Germinal center (tissue), 1 donor: ENCODE measurements around the gene SLC23A3.
A peak's percentile ranks its signal among the peaks of the same experiment; 100 is the strongest.

Source experiments
- DNase-seq: peaks from one replicate; pipeline ENCODE4 v3.0.0; 2012; ENCODE audit warnings: mixed read lengths, low spot score

Gene SLC23A3

GRCh38 chr2:219142329-219142728 lies 27.5 kb downstream of the SLC23A3 start:
- no peak for DNase-seq

GRCh38 chr2:219140722-219141121 lies 29.1 kb downstream of the SLC23A3 start:
- no peak for DNase-seq

GRCh38 chr2:219133976-219134375 lies 35.9 kb downstream of the SLC23A3 start:
- DNase-seq: no peak

GRCh38 chr2:219131744-219132143 lies 38.1 kb downstream of the SLC23A3 start:
- DNase-seq: no peak

- no peak for DNase-seq
Observed at GRCh38 chr2:219131327-219131726, 38.5 kb downstream of the SLC23A3 start.

- no peak for DNase-seq
Observed at GRCh38 chr2:219129589-219129988, 40.2 kb downstream of the SLC23A3 start.

GRCh38 chr2:219128396-219128795 lies 41.4 kb downstream of the SLC23A3 start:
- DNase-seq: no peak

GRCh38 chr2:219127037-219127635 lies 42.7 kb downstream of the SLC23A3 start:
- DNase-seq: no peak

GRCh38 chr2:219126555-219126954 lies 43.3 kb downstream of the SLC23A3 start:
- DNase-seq: no peak

GRCh38 chr2:219125886-219126270 lies 44.0 kb downstream of the SLC23A3 start:
- no peak for DNase-seq

- no peak for DNase-seq
Observed at GRCh38 chr2:219125225-219125885, 44.5 kb downstream of the SLC23A3 start.

GRCh38 chr2:219124381-219125110 lies 45.3 kb downstream of the SLC23A3 start:
- DNase-seq: no peak

GRCh38 chr2:219123356-219124135 lies 46.3 kb downstream of the SLC23A3 start:
- DNase-seq: no peak

- DNase-seq: no peak
Observed at GRCh38 chr2:219122202-219122980, 47.4 kb downstream of the SLC23A3 start.

- DNase-seq: no peak
Observed at GRCh38 chr2:219120082-219120481, 49.7 kb downstream of the SLC23A3 start.

GRCh38 chr2:219119422-219120043 lies 50.3 kb downstream of the SLC23A3 start:
- DNase-seq: peak; percentile 47

GRCh38 chr2:219118504-219118903 lies 51.3 kb downstream of the SLC23A3 start:
- DNase-seq: no peak

- no peak for DNase-seq
Observed at GRCh38 chr2:219116776-219117646, 52.8 kb downstream of the SLC23A3 start.

GRCh38 chr2:219112651-219113338 lies 57.0 kb downstream of the SLC23A3 start:
- DNase-seq: no peak

GRCh38 chr2:219112062-219112406 lies 57.8 kb downstream of the SLC23A3 start:
- DNase-seq: no peak
